Motor neuron (in vitro differentiated cells): Measurements from ENCODE around the gene TP53BP2. TPM values are rescaled to one million over a fixed set of nuclear protein-coding genes. Genes with fewer than 3 reads are reported as not detected.

ENCODE experiments used
- ATAC-seq, 8 experiments: fragments of 200-7000 bp; cut with Tn5 transposase; replicated peaks in 6 of 8; 2 replicates each; pipeline ENCODE4 v1.8.0; 2021; ENCODE audit warnings: mild to moderate bottlenecking in 8 of 8, moderate library complexity in 8 of 8
- H3K27ac ChIP-seq, 2 donors: fragments of 250-450 bp; sonication (Bioruptor Pico); 2 replicates each; pipeline ENCODE4 v1.9.0; 2021; ENCODE audit warnings: antibody characterized with exemption in 2 of 2, mild to moderate bottlenecking in 2 of 2, moderate library complexity in 1 of 2
- H3K4me1 ChIP-seq, 2 donors: fragments of 250-450 bp; sonication (Bioruptor Pico); replicated peaks in 1 of 2; 2 replicates each; pipeline ENCODE4 v1.6.1; 2021; ENCODE audit warnings: antibody characterized with exemption in 2 of 2, mild to moderate bottlenecking in 2 of 2, moderate library complexity in 1 of 2
- H3K4me3 ChIP-seq, 5 donors: fragments of 250-450 bp; sonication (Bioruptor Pico); 2 replicates each; pipeline ENCODE4 v1.9.0; 2021; ENCODE audit warnings: antibody characterized with exemption in 5 of 5, mild to moderate bottlenecking in 5 of 5, moderate library complexity in 4 of 5
- WGBS, 10 experiments: fragments of 450-650 bp; shearing (Covaris generic); methylation state at CpG; one replicate each; pipeline ENCODE4 v1.0.0; 2022; 5-methylcytosine and 5-hydroxymethylcytosine counted together
- in situ Hi-C, 9 experiments: fragments of 400-800 bp; cut with MboI; loops; one replicate each; pipeline ENCODE4 v1.15.0; 2021; ENCODE audit warnings: low sequenced_read_pairs in 9 of 9, low pct_unique_long_range_greater_than_20kb in 2 of 9; ENCODE audit not compliant: unreplicated experiment in 9 of 9
- total RNA-seq, 8 experiments: library from RNA; unstranded; fragments of 300-600 nt; gene quantifications; 2 replicates each; pipeline versions ENCODE4 v1.2.3 to v1.2.4, GENCODE V29; 2022

Gene TP53BP2
- total RNA-seq, 8 experiments from 2014 or later = 13.1 to 40.2 (median 23.3) TPM

DNA sequence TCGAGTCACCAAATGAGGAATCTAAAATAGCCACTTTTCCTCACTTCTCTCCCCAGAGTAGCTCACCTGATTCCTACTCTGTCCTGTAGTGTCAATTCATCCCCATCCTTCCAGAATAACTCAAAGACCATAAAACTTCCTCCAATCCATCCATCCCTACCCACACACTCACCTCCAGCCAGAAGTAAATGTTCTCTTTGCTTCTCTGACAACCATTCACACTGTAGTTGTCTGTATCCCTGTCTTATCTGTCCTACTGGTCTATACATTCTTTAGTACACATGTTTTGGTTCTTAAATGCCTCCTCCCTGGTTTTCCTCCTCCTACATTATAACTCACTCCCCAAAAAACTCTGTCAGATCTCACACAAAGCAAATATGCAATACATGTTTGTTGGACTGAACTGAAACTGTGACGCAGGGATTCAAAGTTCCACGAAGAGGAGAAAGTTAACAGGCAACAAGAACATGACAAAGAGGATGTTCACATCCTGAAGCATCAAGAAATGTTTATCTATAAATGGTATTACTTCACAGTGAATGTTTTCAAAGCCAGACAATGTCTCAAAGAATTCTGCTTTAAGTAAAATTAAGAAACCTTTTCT, 11.0 kb downstream of the TP53BP2 start:
- Histone ChIP-seq H3K4me3 (no peak overlapping the region), H3K27ac (no peak overlapping the region), H3K4me1 (peaks cover 0 to 8% of the 10 kb centered on the region in 2 donors)
- ATAC-seq = peak in 2 of 8 experiments; percentile 10 to 27
- in situ Hi-C loops = no loop called here
- WGBS, 10 experiments = 32 to 100% (median 88%) methylated on average over 1 to 3 of the region's 3 CpGs

DNA sequence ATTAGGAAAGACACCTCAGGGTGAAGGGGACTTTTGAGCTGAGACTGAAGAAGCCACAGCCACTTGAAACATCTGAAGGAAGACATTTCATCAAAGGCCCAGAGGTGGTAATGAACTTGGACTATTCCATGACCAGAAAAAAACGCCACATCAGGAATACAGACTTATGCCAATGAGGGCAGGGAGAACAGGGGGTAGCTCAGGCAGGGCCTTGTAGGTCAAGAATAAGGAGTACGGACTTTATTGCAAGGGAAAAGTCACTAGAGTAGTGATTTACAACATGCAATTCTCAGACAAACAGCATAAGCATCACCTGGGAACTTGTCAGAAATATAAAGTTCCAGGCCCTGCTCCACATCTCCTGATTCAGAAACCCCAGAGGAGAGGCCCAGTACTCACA, 11.8 kb downstream of the TP53BP2 start:
- WGBS, 10 experiments = 66 to 94% (median 84%) methylated on average over 2 of the region's 2 CpGs; no CpG with 5 or more reads in 4 of the 10 experiments
- Histone ChIP-seq H3K27ac (no peak overlapping the region), H3K4me3 (no peak overlapping the region), H3K4me1 (peaks cover 0 to 8% of the 10 kb centered on the region in 2 donors)
- in situ Hi-C loops = no loop called here
- ATAC-seq = no peak

- peaks cover 0 to 4% of the 10 kb centered on the region in 2 donors for H3K4me1 ChIP-seq
- 60 to 100% (median 76%) methylated on average over 1 to 3 of the region's 3 CpGs; no CpG with 5 or more reads in 3 of the 10 experiments for WGBS, 10 experiments
- in situ Hi-C loops = no loop called here
- no peak overlapping the region for H3K27ac ChIP-seq
- H3K4me3 ChIP-seq = no peak overlapping the region
- ATAC-seq = peak; percentile 7 to 66 (median 56)
Observed at GRCh38 chr1:223832637-223832943, 13.2 kb downstream of the TP53BP2 start.

DNA sequence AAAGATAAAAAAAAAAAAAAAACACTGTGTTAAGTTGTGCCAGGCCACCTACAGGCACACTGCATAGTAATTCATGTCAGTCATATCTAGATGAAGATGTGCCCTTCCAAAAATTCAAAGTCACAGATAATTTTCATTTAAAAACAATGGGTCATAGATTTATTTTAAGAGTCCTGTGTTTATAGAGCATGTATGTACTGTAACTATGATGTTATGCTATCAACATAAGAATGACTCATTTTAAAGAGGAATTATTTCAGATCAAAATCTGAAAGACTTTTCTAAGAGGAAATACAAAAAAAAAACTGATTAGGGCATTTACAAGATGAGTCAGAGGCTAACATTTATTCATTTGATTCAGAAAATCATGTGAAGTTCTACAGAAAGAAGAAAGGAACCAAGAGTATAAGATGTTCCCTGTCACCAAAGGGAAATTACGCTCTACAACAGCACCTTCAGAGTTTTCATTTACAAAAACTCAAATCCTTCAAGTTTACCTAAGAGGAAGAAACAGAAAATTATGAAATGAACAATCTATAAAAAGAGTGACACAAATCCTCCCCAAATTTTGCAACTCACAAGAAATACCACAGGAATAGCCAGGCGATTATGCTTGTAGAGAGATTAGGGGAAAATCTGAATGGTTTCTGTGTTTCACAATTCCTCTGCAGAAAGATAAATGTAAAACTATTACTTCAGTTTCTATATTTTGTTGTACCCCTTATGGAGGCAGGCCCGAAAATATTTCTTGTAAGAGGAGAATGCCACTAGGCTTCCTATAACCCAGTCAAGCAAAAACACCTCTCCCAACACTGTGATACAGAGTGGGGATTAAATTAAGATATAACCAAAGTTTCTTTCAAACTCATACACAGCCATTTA, 13.8 kb downstream of the TP53BP2 start:
- H3K4me1 ChIP-seq = no peaks in the 10 kb centered on the region
- no peak overlapping the region for H3K27ac ChIP-seq
- WGBS, 10 experiments = 14 to 100% (median 86%) methylated on average over 1 to 3 of the region's 3 CpGs; no CpG with 5 or more reads in 1 of the 10 experiments
- in situ Hi-C loops = no loop called here
- no peak overlapping the region for H3K4me3 ChIP-seq
- ATAC-seq = peak; percentile 11 to 77 (median 48)

- Histone ChIP-seq H3K27ac (no peak overlapping the region), H3K4me3 (no peak overlapping the region), H3K4me1 (no peaks in the 10 kb centered on the region)
- whole genome bisulfite sequencing, 10 experiments = 43 to 100% (median 88%) methylated on average over 1 of the region's 1 CpG; no CpG with 5 or more reads in 1 of the 10 experiments
- in situ Hi-C loops = no loop called here
- no peak for ATAC-seq
Observed at GRCh38 chr1:223829678-223830077, 16.1 kb downstream of the TP53BP2 start.

- WGBS, 10 experiments = 80 to 100% (median 93%) methylated on average over 1 to 6 of the region's 6 CpGs
- ATAC-seq = no peak
- in situ Hi-C loops = no loop called here
- Histone ChIP-seq H3K27ac (no peak overlapping the region), H3K4me3 (no peak overlapping the region), H3K4me1 (no peaks in the 10 kb centered on the region)
Observed at GRCh38 chr1:223828162-223828848, 17.4 kb downstream of the TP53BP2 start.

DNA sequence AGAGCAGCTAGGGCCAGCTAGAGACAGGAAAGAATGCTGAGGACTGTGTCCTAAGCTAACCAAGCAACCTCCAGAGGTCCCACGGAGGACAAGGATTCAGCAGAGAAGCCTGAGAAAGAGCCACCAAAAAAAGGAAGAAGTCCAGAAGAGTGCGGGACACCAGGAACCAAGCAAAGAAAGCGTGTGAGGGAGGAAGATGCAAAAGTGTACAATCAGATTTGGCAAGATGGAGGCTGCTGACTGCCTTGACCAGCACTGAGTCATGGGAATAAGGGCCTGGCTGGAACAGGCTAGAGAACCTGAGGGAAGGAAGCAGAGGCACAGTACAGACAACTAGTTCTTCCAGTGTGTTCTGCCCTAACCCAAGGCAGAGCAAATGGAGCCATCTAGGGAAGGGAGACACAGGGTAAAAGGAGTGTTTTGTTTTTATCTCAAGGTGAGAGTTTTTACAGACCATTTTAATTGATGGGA, 18.5 kb downstream of the TP53BP2 start:
- in situ Hi-C loops = no loop called here
- WGBS, 10 experiments = 83 to 100% (median 98%) methylated on average over 1 to 3 of the region's 3 CpGs
- ATAC-seq = peak in 3 of 8 experiments; percentile 38 to 43 (median 39)

GRCh38 chr1:223825767-223826748, 19.7 kb downstream of the TP53BP2 start:
- ATAC-seq = no peak
- Histone ChIP-seq H3K4me3 (no peak overlapping the region), H3K27ac (no peak overlapping the region), H3K4me1 (no peaks in the 10 kb centered on the region)
- 74 to 97% (median 87%) methylated on average over 3 to 11 of the region's 11 CpGs for WGBS, 10 experiments
- in situ Hi-C loops = no loop called here

More for the DNA sequence above, 18.5 kb downstream of the TP53BP2 start:
- H3K4me3 ChIP-seq = no peak overlapping the region
- H3K27ac ChIP-seq = no peak overlapping the region
- no peaks in the 10 kb centered on the region for H3K4me1 ChIP-seq

DNA sequence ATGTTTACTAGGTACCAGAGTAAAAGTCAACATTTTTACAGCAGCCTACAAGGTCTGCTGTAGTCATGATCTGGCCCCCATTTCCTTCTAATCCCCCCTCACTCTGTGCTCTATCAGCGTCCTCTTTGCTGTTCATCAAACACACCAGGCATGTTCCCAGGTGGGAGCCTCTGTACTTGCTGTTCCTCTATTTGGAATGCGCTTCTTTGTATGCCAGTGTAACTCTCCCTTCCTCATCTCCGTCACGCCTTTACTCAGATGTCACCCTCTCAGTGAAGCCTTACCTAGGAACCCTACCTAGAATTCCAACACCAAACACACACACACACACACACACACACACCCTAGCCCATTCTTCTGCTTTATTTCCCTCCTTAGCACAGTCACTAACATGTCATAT, 21.0 kb downstream of the TP53BP2 start:
- Histone ChIP-seq H3K4me1 (peaks cover 0 to 4% of the 10 kb centered on the region in 2 donors), H3K27ac (no peak overlapping the region), H3K4me3 (no peak overlapping the region)
- 87 to 98% (median 91%) methylated on average over 2 to 4 of the region's 4 CpGs; no CpG with 5 or more reads in 3 of the 10 experiments for WGBS, 10 experiments
- in situ Hi-C loops = no loop called here
- no peak for ATAC-seq

GRCh38 chr1:223824287-223824686, 21.5 kb downstream of the TP53BP2 start:
- 81 to 100% (median 91%) methylated on average over 3 to 9 of the region's 9 CpGs for WGBS, 10 experiments
- in situ Hi-C loops = no loop called here
- ATAC-seq = no peak
- no peak overlapping the region for H3K27ac ChIP-seq
- H3K4me3 ChIP-seq = no peak overlapping the region
- H3K4me1 ChIP-seq = peaks cover 0 to 4% of the 10 kb centered on the region in 2 donors

DNA sequence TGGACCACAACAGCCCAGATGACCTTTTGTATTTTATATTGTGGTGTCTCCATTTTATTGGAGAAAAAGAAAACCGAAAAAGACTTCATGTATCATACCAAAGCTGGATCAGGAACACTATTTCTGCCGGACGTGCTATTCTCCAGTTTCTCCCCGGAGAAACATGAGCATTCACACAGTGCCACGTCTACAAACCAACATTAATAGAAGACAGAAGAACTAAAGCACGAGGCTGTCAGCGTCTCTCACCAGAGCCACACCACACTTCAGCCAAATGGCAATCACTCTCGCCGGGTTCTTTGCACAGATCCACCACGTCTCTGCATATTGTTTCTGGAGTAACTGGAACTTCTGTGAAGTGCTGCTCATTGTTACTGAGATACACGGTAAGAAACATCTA, 24.8 kb downstream of the TP53BP2 start:
- in situ Hi-C loops = no loop called here
- Histone ChIP-seq H3K27ac (no peak overlapping the region), H3K4me1 (peaks cover 0 to 4% of the 10 kb centered on the region in 2 donors), H3K4me3 (no peak overlapping the region)
- ATAC-seq = peak in 1 of 8 experiments; percentile 16
- WGBS, 10 experiments = 20 to 100% (median 93%) methylated on average over 1 to 11 of the region's 11 CpGs; no CpG with 5 or more reads in 2 of the 10 experiments

DNA sequence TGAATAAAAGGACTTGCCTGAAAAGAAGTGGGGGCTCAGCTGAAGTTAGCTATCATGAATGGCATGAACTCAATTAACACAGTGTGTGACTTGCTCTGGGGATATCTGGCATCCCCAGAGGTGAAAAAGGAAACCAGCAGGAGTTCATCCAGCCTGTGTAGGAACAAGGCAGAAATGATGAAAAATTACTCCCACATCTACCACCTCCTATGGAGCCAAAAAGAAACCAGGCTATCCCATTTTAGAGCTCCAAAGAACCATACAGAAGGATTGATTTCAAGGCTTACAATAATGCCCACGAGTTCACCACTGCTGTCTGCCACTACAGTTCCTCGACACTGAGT, 25.3 kb downstream of the TP53BP2 start:
- no peak overlapping the region for H3K27ac ChIP-seq
- in situ Hi-C loops = no loop called here

More for the DNA sequence above, 25.3 kb downstream of the TP53BP2 start:
- Histone ChIP-seq H3K4me1 (peaks cover 0 to 4% of the 10 kb centered on the region in 2 donors), H3K4me3 (no peak overlapping the region)
- ATAC-seq = peak in 2 of 8 experiments; percentile 52 to 63
- WGBS, 10 experiments = 29 to 81% (median 70%) methylated on average over 1 to 2 of the region's 2 CpGs; no CpG with 5 or more reads in 3 of the 10 experiments
